HepG2 (cell line): Measurements from ENCODE around the gene SEMA4C. TPM values are rescaled to one million over a fixed set of nuclear protein-coding genes. Genes with fewer than 3 reads are reported as not detected.

Experiments used
- FOSL1 ChIP-seq: sonication (generic); formaldehyde crosslinking; IDR thresholded peaks from 2 replicates; pipeline ENCODE4 v1.9.0; 2021; ENCODE audit warnings: missing genetic modification reagents, borderline replicate concordance
- GTF3A ChIP-seq: sonication (generic); formaldehyde crosslinking; conservative IDR thresholded peaks from 2 replicates; pipeline ENCODE4 v1.4.0; 2020; ENCODE audit warnings: mild to moderate bottlenecking, missing genetic modification reagents
- HOXA9 ChIP-seq: sonication (generic); formaldehyde crosslinking; IDR thresholded peaks from 2 replicates; pipeline ENCODE4 v1.8.1; 2022; ENCODE audit warnings: missing genetic modification reagents, mild to moderate bottlenecking, moderate library complexity, borderline replicate concordance
- NBN ChIP-seq: fragments of 450-650 bp; conservative IDR thresholded peaks from 2 replicates; pipeline ENCODE4 v1.6.1; 2017
- PPARG ChIP-seq: conservative IDR thresholded peaks from 2 replicates; pipeline ENCODE4 v1.6.1; 2016; ENCODE audit warnings: missing biosample characterization, missing genetic modification reagents
- SAP130 ChIP-seq: IDR thresholded peaks from 2 replicates; pipeline ENCODE4 v1.6.1; 2016; ENCODE audit warnings: low read depth
- ZC3H4 ChIP-seq: sonication (generic); formaldehyde crosslinking; IDR thresholded peaks from 2 replicates; pipeline ENCODE4 v1.4.0; 2020; ENCODE audit warnings: missing genetic modification reagents, borderline replicate concordance
- ZNF263 ChIP-seq: sonication (generic); formaldehyde crosslinking; IDR thresholded peaks from 2 replicates; pipeline ENCODE4 v1.4.0; 2020; ENCODE audit warnings: missing genetic modification reagents
- ZNF468 ChIP-seq: sonication (generic); formaldehyde crosslinking; IDR thresholded peaks from 2 replicates; pipeline ENCODE4 v1.8.0; 2022; ENCODE audit warnings: mild to moderate bottlenecking, moderate library complexity, missing genetic modification reagents
- polyA plus RNA-seq, 8 experiments: library from polyadenylated mRNA; depleted of rRNA in 3 of 8; stranded (reverse) in 7 of 8; unstranded in 1 of 8; fragments of >200 nt; fragmentation: Illumina TruSeq in 4 of 8; extraction: Trizol in 4 of 8; gene quantifications; 2 replicates each; pipeline versions ENCODE4 v1.2.1 to v1.2.3, GENCODE V29; 2011 to 2016; ENCODE audit warnings: low read depth in 4 of 8, missing spikeins in 1 of 8, mixed read lengths in 1 of 8; ENCODE audit not compliant: insufficient read depth in 1 of 8
- total RNA-seq, 5 experiments: library from RNA; depleted of rRNA; stranded (reverse); fragments of >200 nt; fragmentation: Illumina TruSeq; extraction: Trizol; gene quantifications; 2 replicates each; pipeline ENCODE4 v1.2.3, GENCODE V29; 2016; ENCODE audit warnings: low read depth in 1 of 5
- TF ChIP-seq, protein P1 (sequence below): sonication (generic); formaldehyde crosslinking; IDR thresholded peaks from 2 replicates; pipeline ENCODE4 v1.5.0; 2020; ENCODE audit warnings: mild to moderate bottlenecking, missing genetic modification reagents, borderline replicate concordance
- TF ChIP-seq, protein P2 (sequence below), 2 experiments: sonication (generic) in 1 of 2; formaldehyde crosslinking in 1 of 2; IDR thresholded peaks; 2 replicates each; pipeline versions ENCODE4 v1.4.0 to v1.6.1; 2018 to 2020; ENCODE audit warnings: missing genetic modification reagents in 2 of 2, borderline replicate concordance in 1 of 2, low read depth in 1 of 2, mild to moderate bottlenecking in 1 of 2, missing biosample characterization in 1 of 2
- TF ChIP-seq, protein P3 (sequence below): sonication (generic); formaldehyde crosslinking; IDR thresholded peaks from 2 replicates; pipeline ENCODE4 v1.4.0; 2020; ENCODE audit warnings: low read depth, missing genetic modification reagents
- TF ChIP-seq, protein P4 (sequence below): sonication (generic); formaldehyde crosslinking; IDR thresholded peaks from 2 replicates; pipeline ENCODE4 v1.4.0; 2020; ENCODE audit warnings: missing genetic modification reagents

Gene SEMA4C
- total and polyA plus RNA-seq, 2 of the 13 experiments (the other 11 are each of a cell fraction or from before 2014, with no cell fraction given), result 25.9 to 46.6 TPM

DNA sequence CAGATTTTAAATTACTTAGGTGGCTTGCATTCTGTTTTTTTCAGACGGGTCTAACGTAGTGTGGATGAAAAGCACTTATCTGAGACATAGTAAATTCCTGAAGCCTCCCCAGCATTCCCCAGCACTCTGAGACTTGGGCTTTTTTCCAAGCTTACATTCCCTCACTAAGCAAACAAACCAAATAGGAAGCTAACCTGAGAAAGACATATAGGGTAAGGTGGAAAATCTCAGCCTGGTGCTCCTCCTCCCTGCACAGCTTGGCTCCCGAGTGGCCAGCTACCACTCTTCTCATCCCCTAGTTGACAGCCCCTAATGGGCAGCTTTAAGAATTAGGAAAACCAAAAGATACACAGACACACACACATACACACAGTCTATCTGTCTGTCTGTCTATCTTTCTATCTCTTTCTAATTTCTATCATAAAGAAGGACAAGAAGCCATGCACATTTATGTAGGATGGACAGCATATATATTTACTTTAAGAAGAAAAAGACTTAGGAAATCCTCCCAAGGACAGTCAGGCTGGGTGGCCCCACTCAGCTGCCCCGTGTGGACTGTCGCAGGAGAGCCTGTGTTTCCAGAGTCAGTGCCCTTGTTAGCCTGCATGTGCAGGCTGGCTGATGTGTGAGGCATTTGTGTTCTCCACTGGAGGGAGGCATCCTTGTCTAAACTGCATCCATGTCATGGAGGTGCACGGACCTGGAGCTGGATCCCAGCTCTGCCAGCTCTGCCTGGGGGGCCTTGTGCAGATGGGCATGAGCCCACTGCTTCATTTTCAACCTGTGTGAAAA is 45.6 kb downstream of the SEMA4C start (continued):
- TF ChIP-seq, protein P1, sequence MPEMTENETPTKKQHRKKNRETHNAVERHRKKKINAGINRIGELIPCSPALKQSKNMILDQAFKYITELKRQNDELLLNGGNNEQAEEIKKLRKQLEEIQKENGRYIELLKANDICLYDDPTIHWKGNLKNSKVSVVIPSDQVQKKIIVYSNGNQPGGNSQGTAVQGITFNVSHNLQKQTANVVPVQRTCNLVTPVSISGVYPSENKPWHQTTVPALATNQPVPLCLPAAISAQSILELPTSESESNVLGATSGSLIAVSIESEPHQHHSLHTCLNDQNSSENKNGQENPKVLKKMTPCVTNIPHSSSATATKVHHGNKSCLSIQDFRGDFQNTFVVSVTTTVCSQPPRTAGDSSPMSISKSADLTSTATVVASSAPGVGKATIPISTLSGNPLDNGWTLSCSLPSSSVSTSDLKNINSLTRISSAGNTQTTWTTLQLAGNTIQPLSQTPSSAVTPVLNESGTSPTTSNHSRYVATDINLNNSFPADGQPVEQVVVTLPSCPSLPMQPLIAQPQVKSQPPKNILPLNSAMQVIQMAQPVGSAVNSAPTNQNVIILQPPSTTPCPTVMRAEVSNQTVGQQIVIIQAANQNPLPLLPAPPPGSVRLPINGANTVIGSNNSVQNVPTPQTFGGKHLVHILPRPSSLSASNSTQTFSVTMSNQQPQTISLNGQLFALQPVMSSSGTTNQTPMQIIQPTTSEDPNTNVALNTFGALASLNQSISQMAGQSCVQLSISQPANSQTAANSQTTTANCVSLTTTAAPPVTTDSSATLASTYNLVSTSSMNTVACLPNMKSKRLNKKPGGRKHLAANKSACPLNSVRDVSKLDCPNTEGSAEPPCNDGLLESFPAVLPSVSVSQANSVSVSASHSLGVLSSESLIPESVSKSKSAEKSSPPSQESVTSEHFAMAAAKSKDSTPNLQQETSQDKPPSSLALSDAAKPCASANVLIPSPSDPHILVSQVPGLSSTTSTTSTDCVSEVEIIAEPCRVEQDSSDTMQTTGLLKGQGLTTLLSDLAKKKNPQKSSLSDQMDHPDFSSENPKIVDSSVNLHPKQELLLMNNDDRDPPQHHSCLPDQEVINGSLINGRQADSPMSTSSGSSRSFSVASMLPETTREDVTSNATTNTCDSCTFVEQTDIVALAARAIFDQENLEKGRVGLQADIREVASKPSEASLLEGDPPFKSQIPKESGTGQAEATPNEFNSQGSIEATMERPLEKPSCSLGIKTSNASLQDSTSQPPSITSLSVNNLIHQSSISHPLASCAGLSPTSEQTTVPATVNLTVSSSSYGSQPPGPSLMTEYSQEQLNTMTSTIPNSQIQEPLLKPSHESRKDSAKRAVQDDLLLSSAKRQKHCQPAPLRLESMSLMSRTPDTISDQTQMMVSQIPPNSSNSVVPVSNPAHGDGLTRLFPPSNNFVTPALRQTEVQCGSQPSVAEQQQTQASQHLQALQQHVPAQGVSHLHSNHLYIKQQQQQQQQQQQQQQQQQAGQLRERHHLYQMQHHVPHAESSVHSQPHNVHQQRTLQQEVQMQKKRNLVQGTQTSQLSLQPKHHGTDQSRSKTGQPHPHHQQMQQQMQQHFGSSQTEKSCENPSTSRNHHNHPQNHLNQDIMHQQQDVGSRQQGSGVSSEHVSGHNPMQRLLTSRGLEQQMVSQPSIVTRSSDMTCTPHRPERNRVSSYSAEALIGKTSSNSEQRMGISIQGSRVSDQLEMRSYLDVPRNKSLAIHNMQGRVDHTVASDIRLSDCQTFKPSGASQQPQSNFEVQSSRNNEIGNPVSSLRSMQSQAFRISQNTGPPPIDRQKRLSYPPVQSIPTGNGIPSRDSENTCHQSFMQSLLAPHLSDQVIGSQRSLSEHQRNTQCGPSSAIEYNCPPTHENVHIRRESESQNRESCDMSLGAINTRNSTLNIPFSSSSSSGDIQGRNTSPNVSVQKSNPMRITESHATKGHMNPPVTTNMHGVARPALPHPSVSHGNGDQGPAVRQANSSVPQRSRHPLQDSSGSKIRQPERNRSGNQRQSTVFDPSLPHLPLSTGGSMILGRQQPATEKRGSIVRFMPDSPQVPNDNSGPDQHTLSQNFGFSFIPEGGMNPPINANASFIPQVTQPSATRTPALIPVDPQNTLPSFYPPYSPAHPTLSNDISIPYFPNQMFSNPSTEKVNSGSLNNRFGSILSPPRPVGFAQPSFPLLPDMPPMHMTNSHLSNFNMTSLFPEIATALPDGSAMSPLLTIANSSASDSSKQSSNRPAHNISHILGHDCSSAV (CRISPR knock-in tag), result no peak
- no peak for TF ChIP-seq ZNF468 (CRISPR knock-in tag)
- no peak for TF ChIP-seq NBN
- TF ChIP-seq, protein P2, sequence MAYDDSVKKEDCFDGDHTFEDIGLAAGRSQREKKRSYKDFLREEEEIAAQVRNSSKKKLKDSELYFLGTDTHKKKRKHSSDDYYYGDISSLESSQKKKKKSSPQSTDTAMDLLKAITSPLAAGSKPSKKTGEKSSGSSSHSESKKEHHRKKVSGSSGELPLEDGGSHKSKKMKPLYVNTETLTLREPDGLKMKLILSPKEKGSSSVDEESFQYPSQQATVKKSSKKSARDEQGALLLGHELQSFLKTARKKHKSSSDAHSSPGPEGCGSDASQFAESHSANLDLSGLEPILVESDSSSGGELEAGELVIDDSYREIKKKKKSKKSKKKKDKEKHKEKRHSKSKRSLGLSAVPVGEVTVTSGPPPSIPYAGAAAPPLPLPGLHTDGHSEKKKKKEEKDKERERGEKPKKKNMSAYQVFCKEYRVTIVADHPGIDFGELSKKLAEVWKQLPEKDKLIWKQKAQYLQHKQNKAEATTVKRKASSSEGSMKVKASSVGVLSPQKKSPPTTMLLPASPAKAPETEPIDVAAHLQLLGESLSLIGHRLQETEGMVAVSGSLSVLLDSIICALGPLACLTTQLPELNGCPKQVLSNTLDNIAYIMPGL (CRISPR knock-in tag; IDR thresholded peaks at IDR 0.05; ENCODE audit: borderline replicate concordance in 1 of 2, low read depth in 1 of 2), result no peak
- no peak for TF ChIP-seq GTF3A (CRISPR knock-in tag)
- no peak for TF ChIP-seq FOSL1 (CRISPR knock-in tag)
- TF ChIP-seq SAP130, result peak; percentile 39; the same call in 1 of the 2 replicates
- TF ChIP-seq PPARG (CRISPR knock-in tag), result no peak
- TF ChIP-seq, protein P3, sequence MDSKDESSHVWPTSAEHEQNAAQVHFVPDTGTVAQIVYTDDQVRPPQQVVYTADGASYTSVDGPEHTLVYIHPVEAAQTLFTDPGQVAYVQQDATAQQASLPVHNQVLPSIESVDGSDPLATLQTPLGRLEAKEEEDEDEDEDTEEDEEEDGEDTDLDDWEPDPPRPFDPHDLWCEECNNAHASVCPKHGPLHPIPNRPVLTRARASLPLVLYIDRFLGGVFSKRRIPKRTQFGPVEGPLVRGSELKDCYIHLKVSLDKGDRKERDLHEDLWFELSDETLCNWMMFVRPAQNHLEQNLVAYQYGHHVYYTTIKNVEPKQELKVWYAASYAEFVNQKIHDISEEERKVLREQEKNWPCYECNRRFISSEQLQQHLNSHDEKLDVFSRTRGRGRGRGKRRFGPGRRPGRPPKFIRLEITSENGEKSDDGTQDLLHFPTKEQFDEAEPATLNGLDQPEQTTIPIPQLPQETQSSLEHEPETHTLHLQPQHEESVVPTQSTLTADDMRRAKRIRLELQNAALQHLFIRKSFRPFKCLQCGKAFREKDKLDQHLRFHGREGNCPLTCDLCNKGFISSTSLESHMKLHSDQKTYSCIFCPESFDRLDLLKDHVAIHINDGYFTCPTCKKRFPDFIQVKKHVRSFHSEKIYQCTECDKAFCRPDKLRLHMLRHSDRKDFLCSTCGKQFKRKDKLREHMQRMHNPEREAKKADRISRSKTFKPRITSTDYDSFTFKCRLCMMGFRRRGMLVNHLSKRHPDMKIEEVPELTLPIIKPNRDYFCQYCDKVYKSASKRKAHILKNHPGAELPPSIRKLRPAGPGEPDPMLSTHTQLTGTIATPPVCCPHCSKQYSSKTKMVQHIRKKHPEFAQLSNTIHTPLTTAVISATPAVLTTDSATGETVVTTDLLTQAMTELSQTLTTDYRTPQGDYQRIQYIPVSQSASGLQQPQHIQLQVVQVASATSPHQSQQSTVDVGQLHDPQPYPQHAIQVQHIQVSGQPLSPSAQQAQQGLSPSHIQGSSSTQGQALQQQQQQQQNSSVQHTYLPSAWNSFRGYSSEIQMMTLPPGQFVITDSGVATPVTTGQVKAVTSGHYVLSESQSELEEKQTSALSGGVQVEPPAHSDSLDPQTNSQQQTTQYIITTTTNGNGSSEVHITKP (CRISPR knock-in tag), result no peak
- 0 out of 2 replicates have a peak, but pooled peaks have one; percentile 53 for TF ChIP-seq ZC3H4 (CRISPR knock-in tag)
- 0 out of 2 replicates have a peak, but pooled peaks have one; percentile 40 for TF ChIP-seq ZNF263 (CRISPR knock-in tag)
- TF ChIP-seq, protein P4, sequence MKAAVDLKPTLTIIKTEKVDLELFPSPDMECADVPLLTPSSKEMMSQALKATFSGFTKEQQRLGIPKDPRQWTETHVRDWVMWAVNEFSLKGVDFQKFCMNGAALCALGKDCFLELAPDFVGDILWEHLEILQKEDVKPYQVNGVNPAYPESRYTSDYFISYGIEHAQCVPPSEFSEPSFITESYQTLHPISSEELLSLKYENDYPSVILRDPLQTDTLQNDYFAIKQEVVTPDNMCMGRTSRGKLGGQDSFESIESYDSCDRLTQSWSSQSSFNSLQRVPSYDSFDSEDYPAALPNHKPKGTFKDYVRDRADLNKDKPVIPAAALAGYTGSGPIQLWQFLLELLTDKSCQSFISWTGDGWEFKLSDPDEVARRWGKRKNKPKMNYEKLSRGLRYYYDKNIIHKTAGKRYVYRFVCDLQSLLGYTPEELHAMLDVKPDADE (CRISPR knock-in tag), result no peak
- no peak for TF ChIP-seq HOXA9 (CRISPR knock-in tag)
